PFSK-1 (cell line): ENCODE results near the gene KRTAP21-3.

Source experiments
- FOXP2 ChIP-seq: optimal IDR thresholded peaks from 2 replicates; pipeline ENCODE3; 2011; ENCODE audit warnings: borderline replicate concordance, control low read depth, inconsistent platforms; ENCODE audit not compliant: insufficient read depth; ENCODE audit errors: extremely low read length, extremely low read depth
- POLR2AphosphoS5 ChIP-seq: IDR thresholded peaks from 2 replicates; pipeline ENCODE4 v1.6.1; 2012; ENCODE audit warnings: low read depth, mild to moderate bottlenecking, control low read depth, low read length, moderate library complexity
- SIN3A ChIP-seq: IDR thresholded peaks from 2 replicates; pipeline ENCODE4 v1.6.1; 2012; ENCODE audit warnings: mild to moderate bottlenecking, low read length, moderate library complexity, borderline replicate concordance; ENCODE audit not compliant: insufficient read depth
- TAF1 ChIP-seq: IDR thresholded peaks from 2 replicates; pipeline ENCODE4 v1.6.1; 2012; ENCODE audit warnings: low read length, control low read depth, borderline replicate concordance; ENCODE audit not compliant: insufficient read depth
- TF ChIP-seq, protein P1 (sequence below), 2 experiments: IDR thresholded peaks; 2 replicates each; pipeline versions ENCODE4 v1.6.1 to v1.8.0; 2011 to 2012; ENCODE audit warnings: low read depth in 2 of 2, low read length in 2 of 2, control low read depth in 1 of 2, inconsistent platforms in 1 of 2, mild to moderate bottlenecking in 1 of 2, moderate library complexity in 1 of 2; ENCODE audit not compliant: insufficient read depth in 1 of 2

Gene KRTAP21-3

DNA sequence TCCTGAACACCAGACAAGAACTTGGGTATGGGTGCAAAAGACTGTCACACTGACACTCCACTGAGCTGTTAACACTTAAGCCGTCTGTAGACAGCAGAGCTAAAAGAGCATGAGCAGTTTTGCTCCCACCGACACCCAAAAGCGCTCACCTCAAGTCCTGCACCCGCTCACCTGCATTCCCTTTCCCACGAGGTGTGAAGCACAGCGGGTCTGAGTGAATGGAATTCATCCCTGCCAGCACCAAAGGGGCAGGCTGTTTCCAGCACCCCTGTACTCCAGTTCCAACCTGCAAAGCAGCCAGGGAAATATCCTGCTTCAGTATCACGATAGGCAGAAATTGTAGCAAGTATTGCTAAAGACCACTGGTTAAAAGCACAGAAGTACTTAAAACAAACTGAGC, 28.8 kb downstream of the KRTAP21-3 start:
- TF ChIP-seq SIN3A, result no peak
- no peak for TF ChIP-seq FOXP2
- TF ChIP-seq TAF1, result no peak
- no peak for TF ChIP-seq POLR2AphosphoS5
- TF ChIP-seq, protein P1, sequence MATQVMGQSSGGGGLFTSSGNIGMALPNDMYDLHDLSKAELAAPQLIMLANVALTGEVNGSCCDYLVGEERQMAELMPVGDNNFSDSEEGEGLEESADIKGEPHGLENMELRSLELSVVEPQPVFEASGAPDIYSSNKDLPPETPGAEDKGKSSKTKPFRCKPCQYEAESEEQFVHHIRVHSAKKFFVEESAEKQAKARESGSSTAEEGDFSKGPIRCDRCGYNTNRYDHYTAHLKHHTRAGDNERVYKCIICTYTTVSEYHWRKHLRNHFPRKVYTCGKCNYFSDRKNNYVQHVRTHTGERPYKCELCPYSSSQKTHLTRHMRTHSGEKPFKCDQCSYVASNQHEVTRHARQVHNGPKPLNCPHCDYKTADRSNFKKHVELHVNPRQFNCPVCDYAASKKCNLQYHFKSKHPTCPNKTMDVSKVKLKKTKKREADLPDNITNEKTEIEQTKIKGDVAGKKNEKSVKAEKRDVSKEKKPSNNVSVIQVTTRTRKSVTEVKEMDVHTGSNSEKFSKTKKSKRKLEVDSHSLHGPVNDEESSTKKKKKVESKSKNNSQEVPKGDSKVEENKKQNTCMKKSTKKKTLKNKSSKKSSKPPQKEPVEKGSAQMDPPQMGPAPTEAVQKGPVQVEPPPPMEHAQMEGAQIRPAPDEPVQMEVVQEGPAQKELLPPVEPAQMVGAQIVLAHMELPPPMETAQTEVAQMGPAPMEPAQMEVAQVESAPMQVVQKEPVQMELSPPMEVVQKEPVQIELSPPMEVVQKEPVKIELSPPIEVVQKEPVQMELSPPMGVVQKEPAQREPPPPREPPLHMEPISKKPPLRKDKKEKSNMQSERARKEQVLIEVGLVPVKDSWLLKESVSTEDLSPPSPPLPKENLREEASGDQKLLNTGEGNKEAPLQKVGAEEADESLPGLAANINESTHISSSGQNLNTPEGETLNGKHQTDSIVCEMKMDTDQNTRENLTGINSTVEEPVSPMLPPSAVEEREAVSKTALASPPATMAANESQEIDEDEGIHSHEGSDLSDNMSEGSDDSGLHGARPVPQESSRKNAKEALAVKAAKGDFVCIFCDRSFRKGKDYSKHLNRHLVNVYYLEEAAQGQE (IDR thresholded peaks at IDR 0.05; ENCODE audit: insufficient read depth in 1 of 2, low read depth in 2 of 2, low read length in 2 of 2), result no peak

DNA sequence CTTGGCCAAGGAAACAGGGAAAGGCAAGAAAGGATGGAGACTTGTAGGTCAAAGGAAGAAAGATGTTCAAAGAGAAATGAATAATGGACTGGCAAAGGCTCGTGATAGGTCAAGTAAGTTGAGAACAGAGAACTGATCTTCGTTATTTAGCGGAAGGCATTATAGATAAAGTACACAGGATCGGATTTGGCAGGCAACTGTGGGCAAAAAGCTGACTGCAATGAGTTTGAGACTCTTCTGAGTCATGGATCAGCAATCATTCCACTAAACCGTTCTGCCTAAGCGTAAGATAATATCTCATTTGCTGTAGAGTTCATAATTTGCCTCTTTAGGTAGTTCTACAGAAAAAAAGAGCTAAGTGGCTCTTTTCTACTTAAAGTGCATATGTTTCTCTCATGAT, 34.1 kb downstream of the KRTAP21-3 start:
- TF ChIP-seq, protein P1 (IDR thresholded peaks at IDR 0.05; ENCODE audit: insufficient read depth in 1 of 2, low read depth in 2 of 2, low read length in 2 of 2), result no peak
- TF ChIP-seq SIN3A, result no peak
- no peak for TF ChIP-seq FOXP2
- no peak for TF ChIP-seq TAF1
- TF ChIP-seq POLR2AphosphoS5, result no peak

DNA sequence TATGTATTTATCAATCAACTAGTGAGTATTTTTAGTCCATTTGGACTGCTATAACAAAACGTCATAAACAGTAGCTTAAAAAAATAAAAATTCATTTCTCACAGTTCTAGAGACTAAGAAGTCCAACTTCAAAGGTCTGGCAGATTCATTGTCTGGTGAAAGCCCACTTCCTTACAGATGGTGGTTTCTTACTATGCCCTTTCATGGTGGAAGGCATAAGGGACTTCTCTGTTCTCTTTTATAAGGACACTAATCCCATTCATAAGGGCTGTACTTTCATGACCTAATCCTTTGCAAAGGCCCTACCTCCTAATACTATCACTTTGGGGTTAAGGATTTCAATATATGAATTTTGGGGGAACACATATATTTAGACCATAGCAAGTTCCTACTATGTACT, 38.0 kb downstream of the KRTAP21-3 start:
- TF ChIP-seq FOXP2 (no peak), SIN3A (no peak), POLR2AphosphoS5 (no peak), TAF1 (no peak)
- TF ChIP-seq, protein P1 (IDR thresholded peaks at IDR 0.05; ENCODE audit: insufficient read depth in 1 of 2, low read depth in 2 of 2, low read length in 2 of 2), result no peak

DNA sequence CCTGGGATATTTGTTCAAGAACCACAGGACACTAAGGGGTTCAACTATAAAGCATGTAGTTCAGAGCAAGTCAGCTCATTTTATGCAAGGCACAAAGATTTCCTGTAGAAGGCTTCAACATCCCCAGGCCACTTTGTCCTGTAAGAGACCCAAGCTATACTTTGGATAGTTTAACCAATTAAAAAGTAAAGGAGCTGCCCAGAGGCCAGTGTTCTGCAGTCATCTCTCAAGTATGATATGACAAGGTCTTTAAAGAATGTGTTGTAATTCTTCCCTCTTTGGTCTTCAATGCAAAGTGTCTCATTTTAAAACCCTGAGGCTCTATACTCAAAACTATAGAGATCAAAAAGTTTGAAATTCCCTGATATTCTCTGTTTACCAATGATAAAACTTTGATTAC, 41.8 kb downstream of the KRTAP21-3 start:
- TF ChIP-seq FOXP2 (no peak), POLR2AphosphoS5 (no peak), TAF1 (no peak), SIN3A (no peak)
- TF ChIP-seq, protein P1 (IDR thresholded peaks at IDR 0.05; ENCODE audit: insufficient read depth in 1 of 2, low read depth in 2 of 2, low read length in 2 of 2), result no peak

DNA sequence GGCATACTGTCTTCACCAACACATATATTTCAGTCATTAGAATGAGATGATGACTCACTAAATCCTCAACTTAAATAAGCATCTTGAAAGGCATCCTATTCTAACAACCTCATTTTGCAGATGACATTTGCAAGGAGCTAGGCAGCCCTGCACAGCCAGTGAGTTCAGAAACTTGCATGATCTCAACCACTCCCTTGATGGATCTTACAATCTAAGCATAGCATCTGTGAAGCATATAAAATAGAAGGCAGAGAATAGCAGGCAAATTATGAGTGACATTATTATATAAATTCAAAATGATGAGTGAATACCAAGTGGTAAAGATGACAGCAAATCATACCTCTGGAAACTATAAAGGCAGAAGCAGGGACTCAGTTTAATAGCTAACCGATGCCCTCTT, 44.3 kb downstream of the KRTAP21-3 start:
- TF ChIP-seq TAF1, result no peak
- TF ChIP-seq, protein P1 (IDR thresholded peaks at IDR 0.05; ENCODE audit: insufficient read depth in 1 of 2, low read depth in 2 of 2, low read length in 2 of 2), result no peak
- no peak for TF ChIP-seq FOXP2
- TF ChIP-seq POLR2AphosphoS5, result no peak
- no peak for TF ChIP-seq SIN3A
